Activated CD8-positive, alpha-beta memory T cell treated with anti-CD3 and anti-CD28 coated beads, Interleukin-2, amount 50 U/mL, for 24 hours (primary cell): ENCODE measurements around the gene CDKN2C.

Source experiments
- DNase-seq: peaks from one replicate; pipeline ENCODE4 v3.0.0-alpha.2; 2020; ENCODE audit errors: extremely low read depth

Gene CDKN2C

GRCh38 chr1:50964863-50965262 is 5.2 kb upstream of the CDKN2C start:
- no peak for DNase-seq

GRCh38 chr1:50966991-50967390 is 3.1 kb upstream of the CDKN2C start:
- no peak for DNase-seq

GRCh38 chr1:50967416-50968157 is 2.5 kb upstream of the CDKN2C start:
- no peak for DNase-seq

GRCh38 chr1:50968158-50968820 is 1.8 kb upstream of the CDKN2C start:
- DNase-seq: peak; percentile 52

GRCh38 chr1:50968821-50969610 is 1.0 kb upstream of the CDKN2C start:
- no peak for DNase-seq

GRCh38 chr1:50970509-50970887 is 453 bp downstream of the CDKN2C start:
- DNase-seq: no peak

- DNase-seq: no peak
These were observed 1.0 kb downstream of the CDKN2C start for GRCh38 chr1:50970931-50971582.

- no peak for DNase-seq
These were observed 1.8 kb downstream of the CDKN2C start for GRCh38 chr1:50971748-50972305.

- no peak for DNase-seq
These were observed 2.7 kb downstream of the CDKN2C start for GRCh38 chr1:50972766-50973165.

- DNase-seq: no peak
These were observed 3.2 kb downstream of the CDKN2C start for GRCh38 chr1:50973255-50973654.

GRCh38 chr1:50973875-50974617 is 4.0 kb downstream of the CDKN2C start:
- no peak for DNase-seq

GRCh38 chr1:50974618-50974935 is 4.5 kb downstream of the CDKN2C start:
- DNase-seq: no peak

- no peak for DNase-seq
These were observed 5.4 kb downstream of the CDKN2C start for GRCh38 chr1:50975436-50975835.

- no peak for DNase-seq
These were observed 6.3 kb downstream of the CDKN2C start for GRCh38 chr1:50976111-50976889.

GRCh38 chr1:50976890-50977574 is 7.0 kb downstream of the CDKN2C start:
- no peak for DNase-seq

GRCh38 chr1:50977575-50978143 is 7.6 kb downstream of the CDKN2C start:
- DNase-seq: no peak

- DNase-seq: no peak
These were observed 8.3 kb downstream of the CDKN2C start for GRCh38 chr1:50978144-50978851.

- no peak for DNase-seq
These were observed 9.1 kb downstream of the CDKN2C start for GRCh38 chr1:50978852-50979781.
